CD14-positive monocyte (primary cell): Measurements from ENCODE around the gene SYNDIG1. TPM values are rescaled to one million over a fixed set of nuclear protein-coding genes. Genes with fewer than 3 reads are reported as not detected.

Experiments used
- DNase-seq, 3 donors: peaks; one replicate each; pipeline ENCODE4 v3.0.0-alpha.2; 2011 to 2022
- H2AFZ ChIP-seq: 2 replicates; pipeline ENCODE4 v1.6.0; 2012; ENCODE audit warnings: mild to moderate bottlenecking, low read depth, low read length, inconsistent platforms; ENCODE audit not compliant: insufficient read depth, poor library complexity, severe bottlenecking
- H3K27ac ChIP-seq, 2 donors: 1 replicate in 1 of 2; 2 replicates in 1 of 2; pipeline ENCODE4 v1.5.1; 2012 to 2013; ENCODE audit warnings: low read length in 2 of 2, control low read depth in 1 of 2, inconsistent platforms in 1 of 2, low read depth in 1 of 2, mild to moderate bottlenecking in 1 of 2
- H3K27me3 ChIP-seq, 2 donors: one replicate each; pipeline versions ENCODE4 v1.6.0 to v1.6.1; 2011 to 2013; ENCODE audit warnings: low read length in 2 of 2; ENCODE audit not compliant: control insufficient read depth in 2 of 2, insufficient read depth in 2 of 2
- H3K36me3 ChIP-seq, 2 donors: replicated peaks in 1 of 2; 1 replicate in 1 of 2; 2 replicates in 1 of 2; pipeline versions ENCODE4 v1.5.1 to v1.6.1; 2012 to 2013; ENCODE audit warnings: low read length in 2 of 2, control low read depth in 1 of 2, inconsistent platforms in 1 of 2, mild to moderate bottlenecking in 1 of 2; ENCODE audit not compliant: insufficient read depth in 2 of 2, control insufficient read depth in 1 of 2
- H3K4me1 ChIP-seq, 2 donors: 1 replicate in 1 of 2; 2 replicates in 1 of 2; pipeline versions ENCODE4 v1.5.1 to v1.6.1; 2012 to 2013; ENCODE audit warnings: low read length in 2 of 2, control low read depth in 1 of 2, inconsistent platforms in 1 of 2, mild to moderate bottlenecking in 1 of 2, moderate library complexity in 1 of 2; ENCODE audit not compliant: insufficient read depth in 2 of 2, control insufficient read depth in 1 of 2
- H3K4me2 ChIP-seq: replicated peaks from 2 replicates; pipeline ENCODE3; 2012; ENCODE audit warnings: low read length, moderate library complexity, mild to moderate bottlenecking; ENCODE audit not compliant: poor library complexity, severe bottlenecking; ENCODE audit errors: extremely low read depth
- H3K4me3 ChIP-seq, 3 experiments: fragments of 200-600 bp in 1 of 3; sonication (generic) in 1 of 3; replicated peaks in 1 of 3; 1 replicate in 2 of 3; 2 replicates in 1 of 3; pipeline ENCODE4 v1.5.1; 2011 to 2013; ENCODE audit warnings: low read length in 3 of 3, mild to moderate bottlenecking in 3 of 3, control low read depth in 2 of 3, low read depth in 2 of 3, inconsistent platforms in 1 of 3, moderate library complexity in 1 of 3
- H3K79me2 ChIP-seq: 2 replicates; pipeline ENCODE4 v1.6.0; 2012; ENCODE audit warnings: mild to moderate bottlenecking, control low read depth, inconsistent platforms, low read length, moderate library complexity; ENCODE audit not compliant: insufficient read depth
- H3K9ac ChIP-seq: 2 replicates; pipeline ENCODE4 v1.6.0; 2017; ENCODE audit warnings: low read length, mild to moderate bottlenecking; ENCODE audit not compliant: insufficient read depth, poor library complexity, severe bottlenecking
- H3K9me3 ChIP-seq, 2 donors: replicated peaks in 1 of 2; 1 replicate in 1 of 2; 2 replicates in 1 of 2; pipeline versions ENCODE4 v1.5.1 to v1.6.1; 2012 to 2013; ENCODE audit warnings: low read length in 2 of 2, control low read depth in 1 of 2; ENCODE audit not compliant: control insufficient read depth in 1 of 2, insufficient read depth in 1 of 2
- H4K20me1 ChIP-seq: 2 replicates; pipeline ENCODE4 v1.6.0; 2012; ENCODE audit warnings: mild to moderate bottlenecking, low read length, control low read depth, moderate library complexity; ENCODE audit not compliant: insufficient read depth
- H3K27ac Mint-ChIP-seq, 7 donors: one replicate each; pipeline ENCODE4 v1.8.0; 2020; ENCODE audit warnings: mild to moderate bottlenecking in 7 of 7, mixed read lengths in 7 of 7, moderate library complexity in 6 of 7, inconsistent platforms in 2 of 7
- H3K27me3 Mint-ChIP-seq, 3 donors: one replicate each; pipeline ENCODE4 v1.8.0; 2021 to 2022; ENCODE audit warnings: low read depth in 3 of 3, mild to moderate bottlenecking in 3 of 3, mixed read lengths in 3 of 3, moderate library complexity in 3 of 3, inconsistent platforms in 1 of 3
- H3K36me3 Mint-ChIP-seq, 2 donors: one replicate each; pipeline ENCODE4 v1.8.0; 2020; ENCODE audit warnings: mixed read lengths in 2 of 2, inconsistent platforms in 1 of 2, mild to moderate bottlenecking in 1 of 2
- H3K4me1 Mint-ChIP-seq: one replicate; pipeline ENCODE4 v1.8.0; 2020; ENCODE audit warnings: mild to moderate bottlenecking, mixed read lengths
- H3K4me3 Mint-ChIP-seq, 2 donors: one replicate each; pipeline ENCODE4 v1.8.0; 2020; ENCODE audit warnings: mild to moderate bottlenecking in 2 of 2, mixed read lengths in 2 of 2, moderate library complexity in 1 of 2
- H3K9me3 Mint-ChIP-seq, 7 donors: one replicate each; pipeline ENCODE4 v1.8.0; 2020 to 2022; ENCODE audit warnings: mixed read lengths in 7 of 7, mild to moderate bottlenecking in 6 of 7, moderate library complexity in 6 of 7, inconsistent platforms in 2 of 7
- CTCF ChIP-seq: fragments of 200-600 bp; IDR thresholded peaks from one replicate; pipeline ENCODE4 v1.8.0; 2022; ENCODE audit warnings: antibody characterized with exemption, mild to moderate bottlenecking
- WGBS: methylation state at CpG from one replicate; pipeline ENCODE4 v1.1.5; 2013; ENCODE audit warnings: missing lambda C conversion rate; ENCODE audit not compliant: insufficient coverage; 5-methylcytosine and 5-hydroxymethylcytosine counted together
- intact Hi-C, 2 donors: fragments of 100-400 bp; cut with micrococcal nuclease; formaldehyde crosslinking; loops; one replicate each; pipeline versions ENCODE4 v1.15.0 to v1.15.1; 2023
- polyA plus RNA-seq, 3 donors: library from polyadenylated mRNA; depleted of rRNA in 1 of 3; unstranded in 2 of 3; stranded (reverse) in 1 of 3; fragments of 300-500 nt in 2 of 3; fragments of >200 nt in 1 of 3; fragmentation: Illumina TruSeq in 2 of 3; gene quantifications; 1 replicate in 2 of 3; 2 replicates in 1 of 3; pipeline ENCODE4 v1.2.3, GENCODE V29; 2012 to 2021

SYNDIG1 gene
- polyA plus RNA-seq, 3 donors, result not detected

GRCh38 chr20:24523661-24524060, 54.2 kb downstream of the SYNDIG1 start:
- H3K36me3 Mint-ChIP-seq, result no peaks in the 10 kb centered on the region
- Histone ChIP-seq H3K4me1 (no peaks in the 10 kb centered on the region), H3K9me3 (no peaks in the 10 kb centered on the region), H3K27ac (no peak overlapping the region), H3K4me3 (no peak overlapping the region), H3K79me2 (no peaks in the 10 kb centered on the region), H3K27me3 (no peaks in the 10 kb centered on the region), H2AFZ (no peak overlapping the region), H3K36me3 (no peaks in the 10 kb centered on the region), H4K20me1 (no peaks in the 10 kb centered on the region), H3K9ac (no peak overlapping the region), H3K4me2 (no peak overlapping the region)
- no peak overlapping the region for H3K4me3 Mint-ChIP-seq
- no peak overlapping the region for H3K27ac Mint-ChIP-seq
- intact Hi-C loops, result no loop called here
- no peak for DNase-seq
- no peak for TF ChIP-seq CTCF
- H3K9me3 Mint-ChIP-seq, result peaks cover 0 to 2% (median 0%) of the 10 kb centered on the region in 7 donors
- peaks cover 3% of the 10 kb centered on the region for H3K4me1 Mint-ChIP-seq
- H3K27me3 Mint-ChIP-seq, result peaks cover 0 to 6% (median 4%) of the 10 kb centered on the region in 3 donors
- WGBS, result no CpG with 5 or more reads among the region's 5 CpGs

- no peak overlapping the region for H3K4me3 Mint-ChIP-seq
- peaks cover 0 to 4% (median 0%) of the 10 kb centered on the region in 7 donors for H3K9me3 Mint-ChIP-seq
- H3K9ac ChIP-seq, result no peak overlapping the region
- H3K27me3 ChIP-seq, result no peaks in the 10 kb centered on the region
- H3K79me2 ChIP-seq, result no peaks in the 10 kb centered on the region
- no peaks in the 10 kb centered on the region for H3K36me3 Mint-ChIP-seq
- intact Hi-C loops, result no loop called here
- no peak for DNase-seq
- no peaks in the 10 kb centered on the region for H4K20me1 ChIP-seq
- H3K27me3 Mint-ChIP-seq, result peaks cover 0 to 7% (median 3%) of the 10 kb centered on the region in 3 donors
- H3K4me3 ChIP-seq, result no peak overlapping the region
- no peaks in the 10 kb centered on the region for H3K4me1 Mint-ChIP-seq
- no peak overlapping the region for H3K4me2 ChIP-seq
- H3K36me3 ChIP-seq, result no peaks in the 10 kb centered on the region
- no peak for TF ChIP-seq CTCF
- no peaks in the 10 kb centered on the region for H3K9me3 ChIP-seq
- WGBS, result 100% methylated on average over 1 of the region's 3 CpGs
- no peaks in the 10 kb centered on the region for H3K4me1 ChIP-seq
- no peak overlapping the region for H2AFZ ChIP-seq
- H3K27ac Mint-ChIP-seq, result no peak overlapping the region
- H3K27ac ChIP-seq, result no peak overlapping the region
Observed at GRCh38 chr20:24528583-24529368, 59.3 kb downstream of the SYNDIG1 start.
